Caco-2 (cell line): ENCODE measurements around the gene OCEL1. TPM values are rescaled to one million over a fixed set of nuclear protein-coding genes. Genes with fewer than 3 reads are reported as not detected.
"Not testable (repeated sequence)": the region's sequence is repeated elsewhere in the genome, so short reads cannot be mapped to it uniquely, and the experiment has no call there.

Experiments
- BruUV-seq: library from RNA; stranded (reverse); fragments of 400-500 nt; replicated peaks from 2 replicates; lab custom pipeline; 2021; lab: Mats Ljungman, UMichigan
- CTCF ChIA-PET: fragments of 300-600 bp; sonication (Branson Sonifier 250); formaldehyde crosslinking; loops from one replicate; lab custom pipeline; 2022; ENCODE audit warnings: antibody characterized with exemption; lab: Charles Lee
- POLR2A ChIA-PET: fragments of 300-600 bp; sonication (Branson Sonifier 250); formaldehyde crosslinking; loops from one replicate; lab custom pipeline; 2022; ENCODE audit warnings: antibody characterized with exemption; lab: Charles Lee
- DNase-seq, 2 experiments: peaks; one replicate each; pipeline versions ENCODE4 v3.0.0 to v3.0.0-alpha.2; 2020 to 2022
- H3K27me3 ChIP-seq: replicated peaks from 2 replicates; pipeline ENCODE4 v1.6.0; 2011; ENCODE audit warnings: low read length; ENCODE audit not compliant: control insufficient read depth, insufficient read depth
- H3K36me3 ChIP-seq: 2 replicates; pipeline ENCODE4 v1.5.1; 2011; ENCODE audit warnings: low read length; ENCODE audit not compliant: control insufficient read depth, insufficient read depth
- H3K4me1 ChIP-seq: fragments of 250-450 bp; sonication (Bioruptor Pico); 2 replicates; pipeline ENCODE4 v1.5.1; 2020; ENCODE audit warnings: mild to moderate bottlenecking
- H3K4me3 ChIP-seq: 2 replicates; pipeline ENCODE4 v1.5.1; 2011; ENCODE audit warnings: low read depth, mild to moderate bottlenecking, control low read depth, low read length
- H3K9me3 ChIP-seq: fragments of 250-450 bp; sonication (Bioruptor Pico); 2 replicates; pipeline ENCODE4 v1.5.1; 2020; ENCODE audit warnings: mild to moderate bottlenecking, moderate library complexity
- H3K27ac Mint-ChIP-seq: one replicate; pipeline ENCODE4 v1.8.0; 2022; ENCODE audit warnings: mixed read lengths; ENCODE audit not compliant: unreplicated experiment
- H3K27me3 Mint-ChIP-seq: one replicate; pipeline ENCODE4 v1.8.0; 2022; ENCODE audit warnings: mixed read lengths; ENCODE audit not compliant: insufficient read depth, unreplicated experiment
- H3K36me3 Mint-ChIP-seq: one replicate; pipeline ENCODE4 v1.8.0; 2022; ENCODE audit warnings: mild to moderate bottlenecking, mixed read lengths; ENCODE audit not compliant: insufficient read depth, unreplicated experiment
- H3K4me1 Mint-ChIP-seq: one replicate; pipeline ENCODE4 v1.8.0; 2022; ENCODE audit warnings: low read depth, mixed read lengths; ENCODE audit not compliant: unreplicated experiment
- H3K4me3 Mint-ChIP-seq: one replicate; pipeline ENCODE4 v1.8.0; 2022; ENCODE audit warnings: mild to moderate bottlenecking, moderate library complexity, mixed read lengths; ENCODE audit not compliant: unreplicated experiment
- H3K9me3 Mint-ChIP-seq: one replicate; pipeline ENCODE4 v1.8.0; 2022; ENCODE audit warnings: mixed read lengths; ENCODE audit not compliant: unreplicated experiment
- intact Hi-C: fragments of 100-400 bp; cut with micrococcal nuclease; formaldehyde crosslinking; loops from one replicate; pipeline ENCODE4 v1.10.0; 2022; ENCODE audit not compliant: unreplicated experiment
- total RNA-seq: library from RNA; stranded (reverse); gene quantifications from 2 replicates; pipeline ENCODE4 v1.2.3, GENCODE V29; 2022
- TF ChIP-seq, protein P1 (sequence below), 2 experiments: fragments of 200-600 bp in 1 of 2; IDR thresholded peaks; 1 replicate in 1 of 2; 2 replicates in 1 of 2; pipeline versions ENCODE4 v1.5.1 to v1.8.0; 2011 to 2022; ENCODE audit warnings: antibody characterized with exemption in 1 of 2, control low read depth in 1 of 2, inconsistent platforms in 1 of 2, low read depth in 1 of 2, low read length in 1 of 2, mild to moderate bottlenecking in 1 of 2, moderate library complexity in 1 of 2; ENCODE audit not compliant: insufficient read depth in 1 of 2, severe bottlenecking in 1 of 2, unreplicated experiment in 1 of 2

The OCEL1 gene
- total RNA-seq, 1 experiment from 2014 or later: 14.9 TPM

DNA sequence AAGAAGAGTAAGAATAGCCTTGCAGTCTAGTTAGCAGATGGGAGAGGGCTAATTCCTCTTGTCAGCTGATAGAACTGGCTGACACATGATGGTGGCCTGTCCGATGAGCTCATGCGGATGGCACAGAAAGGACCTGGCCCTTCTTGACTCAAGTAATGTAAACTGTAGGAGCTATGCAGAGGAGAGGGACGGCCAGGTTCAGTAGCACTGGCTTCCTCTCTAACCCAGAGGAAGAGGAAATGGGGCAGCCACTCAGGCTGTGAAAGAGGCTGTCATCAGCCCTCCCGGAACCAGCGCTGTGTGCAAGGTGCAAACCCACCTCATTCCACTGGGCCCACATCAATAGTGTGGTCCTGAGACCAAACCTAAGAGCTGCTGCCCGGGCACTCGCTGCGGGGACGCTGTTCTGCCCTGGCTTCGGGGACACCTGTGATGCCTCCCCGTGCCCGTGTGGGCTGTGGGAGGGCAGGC lies 41.6 kb upstream of the OCEL1 start:
- Mint-ChIP-seq H3K27me3 (no peaks in the 10 kb centered on the region), H3K9me3 (no peaks in the 10 kb centered on the region), H3K4me3 (no peak overlapping the region), H3K36me3 (peaks cover 31% of the 10 kb centered on the region), H3K4me1 (no peaks in the 10 kb centered on the region), H3K27ac (no peak overlapping the region)
- no peak for DNase-seq
- Histone ChIP-seq H3K4me1 (no peaks in the 10 kb centered on the region), H3K9me3 (no peaks in the 10 kb centered on the region), H3K27me3 (no peaks in the 10 kb centered on the region), H3K4me3 (no peak overlapping the region), H3K36me3 (no peaks in the 10 kb centered on the region)
- POLR2A ChIA-PET: no interaction called here
- intact Hi-C loops: no loop called here
- CTCF ChIA-PET: interaction anchor here (0.6 kb wide), 1 partner anchor 229 kb away, joined by 4 read pairs; no protein-coding TSS in a partner anchor
- TF ChIP-seq, protein P1, sequence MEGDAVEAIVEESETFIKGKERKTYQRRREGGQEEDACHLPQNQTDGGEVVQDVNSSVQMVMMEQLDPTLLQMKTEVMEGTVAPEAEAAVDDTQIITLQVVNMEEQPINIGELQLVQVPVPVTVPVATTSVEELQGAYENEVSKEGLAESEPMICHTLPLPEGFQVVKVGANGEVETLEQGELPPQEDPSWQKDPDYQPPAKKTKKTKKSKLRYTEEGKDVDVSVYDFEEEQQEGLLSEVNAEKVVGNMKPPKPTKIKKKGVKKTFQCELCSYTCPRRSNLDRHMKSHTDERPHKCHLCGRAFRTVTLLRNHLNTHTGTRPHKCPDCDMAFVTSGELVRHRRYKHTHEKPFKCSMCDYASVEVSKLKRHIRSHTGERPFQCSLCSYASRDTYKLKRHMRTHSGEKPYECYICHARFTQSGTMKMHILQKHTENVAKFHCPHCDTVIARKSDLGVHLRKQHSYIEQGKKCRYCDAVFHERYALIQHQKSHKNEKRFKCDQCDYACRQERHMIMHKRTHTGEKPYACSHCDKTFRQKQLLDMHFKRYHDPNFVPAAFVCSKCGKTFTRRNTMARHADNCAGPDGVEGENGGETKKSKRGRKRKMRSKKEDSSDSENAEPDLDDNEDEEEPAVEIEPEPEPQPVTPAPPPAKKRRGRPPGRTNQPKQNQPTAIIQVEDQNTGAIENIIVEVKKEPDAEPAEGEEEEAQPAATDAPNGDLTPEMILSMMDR (IDR thresholded peaks at IDR 0.05; ENCODE audit: insufficient read depth in 1 of 2, low read depth in 1 of 2, low read length in 1 of 2, severe bottlenecking in 1 of 2, unreplicated experiment in 1 of 2): no peak
- no TSS peak for BruUV-seq

DNA sequence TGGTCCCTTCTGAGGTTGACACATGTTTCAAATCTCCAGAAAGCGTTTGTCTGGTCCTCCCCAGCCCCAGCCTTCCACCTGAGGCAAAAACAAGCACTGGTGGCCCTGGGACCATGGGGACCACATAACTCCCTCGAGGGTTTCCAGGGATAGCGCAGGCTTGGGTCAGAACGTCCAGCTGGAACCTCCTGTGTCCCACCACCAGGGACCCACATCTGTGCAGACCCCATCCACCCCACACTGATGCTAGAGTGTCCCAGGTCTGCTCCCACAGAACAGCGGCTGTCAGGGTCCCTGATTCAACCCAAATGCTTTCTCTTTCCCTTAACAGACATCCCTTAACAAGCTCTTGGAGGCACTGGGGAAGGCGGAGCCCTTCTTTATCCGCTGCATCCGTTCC lies 40.4 kb upstream of the OCEL1 start:
- Mint-ChIP-seq H3K27me3 (no peaks in the 10 kb centered on the region), H3K27ac (no peak overlapping the region), H3K4me1 (no peaks in the 10 kb centered on the region), H3K9me3 (no peaks in the 10 kb centered on the region), H3K36me3 (peaks cover 34% of the 10 kb centered on the region), H3K4me3 (no peak overlapping the region)
- ChIA-PET CTCF (interaction anchor here (0.6 kb wide), 1 partner anchor 206 kb away, joined by 3 read pairs; no protein-coding TSS in a partner anchor), POLR2A (no interaction called here)
- Histone ChIP-seq H3K4me1 (no peaks in the 10 kb centered on the region), H3K4me3 (no peak overlapping the region), H3K36me3 (no peaks in the 10 kb centered on the region), H3K9me3 (no peaks in the 10 kb centered on the region), H3K27me3 (no peaks in the 10 kb centered on the region)
- intact Hi-C loops: no loop called here
- no TSS peak for BruUV-seq
- TF ChIP-seq, protein P1 (IDR thresholded peaks at IDR 0.05; ENCODE audit: insufficient read depth in 1 of 2, low read depth in 1 of 2, low read length in 1 of 2, severe bottlenecking in 1 of 2, unreplicated experiment in 1 of 2): no peak
- DNase-seq: no peak

DNA sequence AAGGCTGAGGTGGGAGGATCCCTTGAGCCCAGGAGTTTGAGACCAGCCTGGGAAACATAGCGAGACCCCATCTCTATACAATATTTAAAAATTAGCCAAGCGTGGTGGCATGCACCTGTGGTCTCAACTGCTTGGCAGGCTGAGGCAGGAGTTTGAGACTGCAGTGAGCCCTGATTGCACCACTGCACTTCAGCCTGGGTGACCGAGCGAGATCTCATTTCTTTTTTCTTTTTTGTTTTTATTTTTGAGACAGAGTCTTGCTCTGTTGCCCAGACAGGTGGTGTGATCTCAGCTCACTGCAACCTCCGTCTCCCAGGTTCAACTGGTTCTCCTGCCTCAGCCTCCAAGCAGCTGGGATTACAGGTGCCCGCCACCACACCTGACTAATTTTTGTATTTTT lies 34.3 kb upstream of the OCEL1 start:
- H3K4me1 ChIP-seq, POLR2A ChIA-PET, BruUV-seq, H3K9me3 ChIP-seq, intact Hi-C loops, H3K27me3 Mint-ChIP-seq, H3K27ac Mint-ChIP-seq, H3K4me3 ChIP-seq, DNase-seq, H3K36me3 ChIP-seq, H3K27me3 ChIP-seq, H3K4me1 Mint-ChIP-seq, H3K9me3 Mint-ChIP-seq, CTCF ChIA-PET, H3K4me3 Mint-ChIP-seq: not testable (repeated sequence)
- peaks cover 19% of the 10 kb centered on the region for H3K36me3 Mint-ChIP-seq

DNA sequence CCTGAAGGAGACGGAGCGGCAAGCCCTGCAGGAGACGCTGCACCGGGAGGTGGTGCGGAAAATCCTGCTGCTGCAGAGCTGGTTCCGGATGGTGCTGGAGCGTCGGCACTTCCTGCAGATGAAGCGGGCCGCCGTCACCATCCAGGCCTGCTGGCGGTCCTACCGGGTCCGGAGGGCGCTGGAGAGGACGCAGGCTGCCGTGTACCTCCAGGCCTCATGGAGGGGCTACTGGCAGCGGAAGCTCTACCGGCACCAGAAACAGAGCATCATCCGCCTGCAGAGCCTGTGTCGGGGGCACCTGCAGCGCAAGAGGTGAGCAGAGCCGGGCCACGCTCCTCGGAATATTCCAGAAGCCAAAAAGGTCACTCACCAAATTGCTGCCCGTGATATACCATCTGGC lies 33.3 kb upstream of the OCEL1 start:
- CTCF ChIA-PET: no interaction called here
- BruUV-seq: no TSS peak

More for the DNA sequence above, 33.3 kb upstream of the OCEL1 start:
- Histone ChIP-seq H3K36me3 (no peaks in the 10 kb centered on the region), H3K4me1 (no peaks in the 10 kb centered on the region), H3K9me3 (no peaks in the 10 kb centered on the region), H3K27me3 (no peaks in the 10 kb centered on the region), H3K4me3 (no peak overlapping the region)
- H3K27me3 Mint-ChIP-seq: no peaks in the 10 kb centered on the region
- no peaks in the 10 kb centered on the region for H3K4me1 Mint-ChIP-seq
- intact Hi-C loops: no loop called here
- no peak for DNase-seq
- no peak overlapping the region for H3K27ac Mint-ChIP-seq
- H3K4me3 Mint-ChIP-seq: no peak overlapping the region
- TF ChIP-seq, protein P1 (IDR thresholded peaks at IDR 0.05; ENCODE audit: insufficient read depth in 1 of 2, low read depth in 1 of 2, low read length in 1 of 2, severe bottlenecking in 1 of 2, unreplicated experiment in 1 of 2): no peak
- peaks cover 22% of the 10 kb centered on the region for H3K36me3 Mint-ChIP-seq
- H3K9me3 Mint-ChIP-seq: no peaks in the 10 kb centered on the region
- POLR2A ChIA-PET: no interaction called here
